A673 (cell line): ENCODE measurements around the gene MOSPD3. TPM values are rescaled to one million over a fixed set of nuclear protein-coding genes. Genes with fewer than 3 reads are reported as not detected.

Source experiments
- BruUV-seq: library from RNA; stranded (reverse); fragments of 400-500 nt; replicated peaks from 2 replicates; lab custom pipeline; 2021; lab: Mats Ljungman, UMichigan
- CTCF ChIA-PET: fragments of 300-600 bp; sonication (Branson Sonifier 250); formaldehyde crosslinking; loops from one replicate; lab custom pipeline; 2022; ENCODE audit warnings: antibody characterized with exemption; lab: Charles Lee
- POLR2A ChIA-PET: fragments of 300-600 bp; sonication (Branson Sonifier 250); formaldehyde crosslinking; loops from one replicate; lab custom pipeline; 2022; ENCODE audit warnings: antibody characterized with exemption; ENCODE audit not compliant: low non-redundant PET; lab: Charles Lee
- DNase-seq: peaks from one replicate; pipeline ENCODE4 v3.0.0-alpha.2; 2015; ENCODE audit warnings: low spot score
- H3K27ac ChIP-seq: fragments of 200-600 bp; sonication (generic); 2 replicates; pipeline ENCODE4 v1.5.1; 2016; ENCODE audit warnings: mixed run types, low read depth, mild to moderate bottlenecking, mixed read lengths, antibody characterized with exemption, low read length; ENCODE audit not compliant: poor library complexity, severe bottlenecking
- H3K27me3 ChIP-seq: fragments of 200-600 bp; sonication (generic); replicated peaks from 2 replicates; pipeline ENCODE4 v1.6.1; 2017; ENCODE audit warnings: mixed run types, low read depth, mild to moderate bottlenecking, mixed read lengths, antibody characterized with exemption, low read length; ENCODE audit not compliant: insufficient read depth, poor library complexity
- H3K36me3 ChIP-seq: fragments of 200-600 bp; sonication (generic); 2 replicates; pipeline ENCODE4 v1.6.1; 2016; ENCODE audit warnings: mixed run types, mild to moderate bottlenecking, mixed read lengths, antibody characterized with exemption, low read length; ENCODE audit not compliant: insufficient read depth, poor library complexity, severe bottlenecking
- H3K4me1 ChIP-seq: fragments of 200-600 bp; sonication (generic); 2 replicates; pipeline ENCODE4 v1.6.1; 2017; ENCODE audit warnings: mixed run types, mild to moderate bottlenecking, mixed read lengths, antibody characterized with exemption, low read length; ENCODE audit not compliant: insufficient read depth, poor library complexity, severe bottlenecking
- H3K4me3 ChIP-seq: fragments of 200-600 bp; sonication (generic); 2 replicates; pipeline ENCODE4 v1.5.1; 2016; ENCODE audit warnings: low read depth, mixed run types, mild to moderate bottlenecking, mixed read lengths, low read length; ENCODE audit not compliant: poor library complexity, severe bottlenecking
- H3K9me3 ChIP-seq: fragments of 200-600 bp; sonication (generic); 2 replicates; pipeline ENCODE4 v1.6.1; 2016; ENCODE audit warnings: mixed run types, low read depth, mild to moderate bottlenecking, mixed read lengths, antibody characterized with exemption, low read length; ENCODE audit not compliant: poor library complexity, severe bottlenecking
- CTCF ChIP-seq: fragments of 300-800, 200-600 bp; sonication (generic); conservative IDR thresholded peaks from 2 replicates; pipeline ENCODE4 v1.5.1; 2017; ENCODE audit warnings: low read depth, mild to moderate bottlenecking, antibody characterized with exemption, low read length, moderate library complexity, mixed read lengths
- EZH2 ChIP-seq: fragments of 200-600 bp; sonication (generic); IDR thresholded peaks from 2 replicates; pipeline ENCODE4 v1.6.1; 2017; ENCODE audit warnings: borderline replicate concordance, low read depth, mild to moderate bottlenecking, mixed read lengths, antibody characterized with exemption, low read length; ENCODE audit not compliant: poor library complexity, severe bottlenecking
- intact Hi-C: fragments of 100-400 bp; cut with micrococcal nuclease; formaldehyde crosslinking; loops from one replicate; pipeline ENCODE4 v1.10.0; 2022; ENCODE audit not compliant: unreplicated experiment
- total RNA-seq: library from RNA; stranded (reverse); gene quantifications from 2 replicates; pipeline ENCODE4 v1.2.3, GENCODE V29; 2021

The MOSPD3 gene
- total RNA-seq, 1 experiment from 2014 or later = 17.3 TPM

GRCh38 chr7:100585511-100586265 lies 26.7 kb upstream of the MOSPD3 start, which contains the start of gene LRCH4:
LRCH4 (minus strand) TSS chr7:100586129; CDS start chr7:100586100, 29 bp downstream.
- Histone ChIP-seq H3K4me1 (peaks cover 24% of the 10 kb centered on the region), H3K27ac (peak within 1 kb of the TSS; percentile 96), H3K9me3 (no peaks in the 10 kb centered on the region), H3K27me3 (no peaks in the 10 kb centered on the region), H3K4me3 (peak within 1 kb of the TSS; percentile 93), H3K36me3 (peaks cover 19% of the 10 kb centered on the region)
- intact Hi-C loops = loop anchor here (10.0 kb wide), 1 partner anchor 89 kb away; the partner anchor contains the start of gene GNB2
- ChIA-PET CTCF (interaction anchor here (0.6 to 0.9 kb wide), 5 partner anchors 25 to 120 kb away, joined by 3 to 9 read pairs (median 5); partner anchors contain the start of gene POP7), POLR2A (interaction anchor here (0.6 to 1.1 kb wide), 4 partner anchors 18 to 266 kb away, joined by 3 to 15 read pairs (median 3); partner anchors contain the start of gene SLC12A9)
- TF ChIP-seq CTCF (no peak), EZH2 (no peak)
- BruUV-seq = no TSS peak
- no peak for DNase-seq

GRCh38 chr7:100586266-100587025 lies 25.9 kb upstream of the MOSPD3 start, which contains the start of gene FBXO24:
FBXO24 (plus strand) TSS chr7:100586328; CDS start chr7:100586626, 298 bp downstream.
- POLR2A ChIA-PET = interaction anchor here (0.6 to 1.1 kb wide), 4 partner anchors 17 to 266 kb away, joined by 3 to 15 read pairs (median 3); partner anchors contain the start of gene SLC12A9
- TF ChIP-seq EZH2 (no peak), CTCF (no peak)
- Histone ChIP-seq H3K9me3 (no peaks in the 10 kb centered on the region), H3K27ac (peak within 1 kb of the TSS; percentile 96), H3K4me3 (peak within 1 kb of the TSS; percentile 93), H3K27me3 (no peaks in the 10 kb centered on the region), H3K4me1 (peaks cover 25% of the 10 kb centered on the region), H3K36me3 (peaks cover 12% of the 10 kb centered on the region)
- CTCF ChIA-PET = interaction anchor here (0.6 to 0.9 kb wide), 5 partner anchors 24 to 121 kb away, joined by 3 to 9 read pairs (median 5); partner anchors contain the start of gene POP7
- peak; percentile 100 for DNase-seq
- BruUV-seq = no TSS peak
- intact Hi-C loops = loop anchor here (10.0 kb wide), 1 partner anchor 88 kb away; the partner anchor contains the start of gene GNB2

- DNase-seq = no peak
- ChIA-PET CTCF (no interaction called here), POLR2A (interaction anchor here (0.6 kb wide), 1 partner anchor 8 kb away, joined by 5 read pairs; no protein-coding TSS in a partner anchor)
- no peaks in the 10 kb centered on the region for H3K27me3 ChIP-seq
- H3K4me3 ChIP-seq = no peak overlapping the region
- no TSS peak for BruUV-seq
- TF ChIP-seq CTCF (peak; percentile 26; the same call in 1 of the 2 replicates), EZH2 (no peak)
- H3K4me1 ChIP-seq = peaks cover 23% of the 10 kb centered on the region
- no peaks in the 10 kb centered on the region for H3K36me3 ChIP-seq
- intact Hi-C loops = loop anchor here (10.0 kb wide), 1 partner anchor 86 kb away; the partner anchor contains the start of gene GNB2
- no peak overlapping the region for H3K27ac ChIP-seq
- no peaks in the 10 kb centered on the region for H3K9me3 ChIP-seq
Observed at GRCh38 chr7:100588438-100588837, 23.9 kb upstream of the MOSPD3 start.
